Stomach smooth muscle (tissue), 2 donors: Measurements from ENCODE around the gene TMOD1.

Experiments used
- H3K27ac ChIP-seq: one replicate; pipeline ENCODE4 v1.7.0; 2013; ENCODE audit warnings: mild to moderate bottlenecking, low read length, inconsistent platforms
- H3K27me3 ChIP-seq, 2 donors: one replicate each; pipeline ENCODE4 v1.7.0; 2013; ENCODE audit warnings: low read length in 2 of 2; ENCODE audit not compliant: insufficient read depth in 2 of 2, control insufficient read depth in 1 of 2
- H3K36me3 ChIP-seq, 2 donors: one replicate each; pipeline ENCODE4 v1.7.0; 2013; ENCODE audit warnings: low read length in 2 of 2; ENCODE audit not compliant: control insufficient read depth in 2 of 2, insufficient read depth in 2 of 2
- H3K4me1 ChIP-seq: one replicate; pipeline ENCODE4 v1.7.0; 2013; ENCODE audit warnings: low read length; ENCODE audit not compliant: control insufficient read depth, insufficient read depth
- H3K4me3 ChIP-seq, 2 donors: one replicate each; pipeline ENCODE4 v1.7.0; 2013; ENCODE audit warnings: low read length in 2 of 2
- H3K9ac ChIP-seq, 2 donors: one replicate each; pipeline ENCODE4 v1.7.0; 2013; ENCODE audit warnings: low read length in 2 of 2, mild to moderate bottlenecking in 1 of 2
- H3K9me3 ChIP-seq, 2 donors: one replicate each; pipeline ENCODE4 v1.7.0; 2013; ENCODE audit warnings: low read length in 2 of 2; ENCODE audit not compliant: control insufficient read depth in 2 of 2
- donor health status: healthy.
- donor health status: Pancreatic carcinoma.

Gene TMOD1

DNA sequence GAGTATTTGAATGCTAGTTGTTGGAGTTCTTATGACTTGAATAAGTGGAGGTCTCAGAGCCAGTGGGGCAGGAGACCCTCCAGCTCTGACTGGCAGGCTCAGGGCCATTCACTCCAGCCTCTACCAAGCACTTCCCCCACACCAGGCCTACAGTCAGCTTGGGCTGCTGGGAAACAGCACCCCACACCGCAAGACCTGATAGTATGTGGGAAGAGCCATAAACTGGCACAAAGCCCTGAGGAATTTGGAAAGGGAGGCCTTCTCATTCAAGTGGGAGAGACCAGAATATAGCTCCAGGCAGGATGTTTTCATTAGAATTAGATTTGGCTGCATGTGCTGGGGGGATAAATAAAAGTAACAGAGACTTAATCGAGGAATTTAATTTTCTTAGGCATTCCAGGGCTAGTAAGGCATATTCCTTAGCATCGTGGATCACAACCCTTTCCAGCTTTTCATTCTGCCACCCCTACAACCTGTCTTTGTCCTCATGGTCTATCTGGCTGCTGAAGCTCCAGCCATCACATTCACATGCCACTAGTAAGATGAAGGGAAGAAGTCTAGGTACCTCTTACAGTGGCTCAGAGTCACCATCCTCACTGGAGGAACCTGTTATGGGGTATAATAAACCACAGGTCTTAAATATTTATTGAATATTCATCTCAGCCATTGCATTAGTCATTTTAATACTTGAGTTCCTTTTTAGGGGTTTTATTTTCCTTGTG, 47.5 kb downstream of the TMOD1 start:
- H3K4me1 ChIP-seq = peaks cover 9% of the 10 kb centered on the region
- no peaks in the 10 kb centered on the region for H3K9me3 ChIP-seq
- no peak overlapping the region for H3K27ac ChIP-seq

GRCh38 chr9:97550386-97550785, 48.9 kb downstream of the TMOD1 start:
- Histone ChIP-seq H3K4me1 (peaks cover 4% of the 10 kb centered on the region), H3K4me3 (no peak overlapping the region), H3K27me3 (no peaks in the 10 kb centered on the region), H3K9me3 (no peaks in the 10 kb centered on the region), H3K36me3 (peaks cover 33 to 37% of the 10 kb centered on the region in 2 donors), H3K9ac (no peak overlapping the region), H3K27ac (no peak overlapping the region)

More for the DNA sequence above, 47.5 kb downstream of the TMOD1 start:
- Histone ChIP-seq H3K9ac (no peak overlapping the region), H3K36me3 (peaks cover 25 to 31% of the 10 kb centered on the region in 2 donors), H3K27me3 (no peaks in the 10 kb centered on the region), H3K4me3 (no peak overlapping the region)

DNA sequence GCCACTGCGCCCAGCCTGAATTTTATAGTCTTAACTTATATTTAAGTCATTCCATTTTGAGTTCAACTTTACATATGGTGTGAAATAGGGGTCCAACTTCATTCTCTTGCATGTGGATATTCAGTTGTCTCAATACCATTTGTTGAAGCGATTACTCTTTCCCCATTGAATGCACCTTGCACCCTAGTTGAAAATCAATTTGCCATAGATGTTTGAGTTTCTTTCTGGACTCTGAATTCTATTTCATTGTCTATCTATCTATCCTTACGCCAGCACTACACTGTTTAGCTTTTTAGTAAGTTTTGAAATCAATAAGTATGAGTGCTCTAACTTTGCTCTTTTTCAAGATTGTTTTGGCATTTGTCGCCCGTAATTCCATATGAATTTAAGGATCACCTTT, 49.8 kb downstream of the TMOD1 start:
- Histone ChIP-seq H3K36me3 (peaks cover 33 to 40% of the 10 kb centered on the region in 2 donors), H3K4me3 (no peak overlapping the region), H3K27ac (no peak overlapping the region), H3K9ac (no peak overlapping the region), H3K27me3 (no peaks in the 10 kb centered on the region), H3K4me1 (no peaks in the 10 kb centered on the region), H3K9me3 (no peaks in the 10 kb centered on the region)

DNA sequence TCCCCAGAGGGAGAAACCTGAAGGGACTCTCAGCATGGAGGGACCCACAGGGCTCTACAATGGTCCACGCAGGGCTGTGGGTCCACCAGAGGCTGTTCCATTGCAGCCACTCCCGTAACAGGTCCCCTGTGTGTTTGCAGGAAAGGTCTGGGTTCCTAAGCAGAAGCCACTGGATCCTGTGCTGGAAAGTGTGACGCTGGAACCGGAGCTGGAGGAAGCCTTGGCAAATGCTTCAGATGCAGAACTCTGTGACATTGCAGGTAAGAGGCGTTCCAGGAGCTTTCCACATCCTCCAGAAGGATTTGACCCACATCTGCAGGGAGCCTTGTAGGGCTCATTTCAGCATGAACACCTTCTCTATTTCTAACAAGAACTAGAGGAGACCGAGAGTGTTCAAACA, 51.7 kb downstream of the TMOD1 start:
- Histone ChIP-seq H3K27ac (no peak overlapping the region), H3K27me3 (no peaks in the 10 kb centered on the region), H3K4me3 (no peak overlapping the region), H3K4me1 (peaks cover 11% of the 10 kb centered on the region), H3K9ac (no peak overlapping the region), H3K9me3 (no peaks in the 10 kb centered on the region), H3K36me3 (peaks cover 23 to 33% of the 10 kb centered on the region in 2 donors)

DNA sequence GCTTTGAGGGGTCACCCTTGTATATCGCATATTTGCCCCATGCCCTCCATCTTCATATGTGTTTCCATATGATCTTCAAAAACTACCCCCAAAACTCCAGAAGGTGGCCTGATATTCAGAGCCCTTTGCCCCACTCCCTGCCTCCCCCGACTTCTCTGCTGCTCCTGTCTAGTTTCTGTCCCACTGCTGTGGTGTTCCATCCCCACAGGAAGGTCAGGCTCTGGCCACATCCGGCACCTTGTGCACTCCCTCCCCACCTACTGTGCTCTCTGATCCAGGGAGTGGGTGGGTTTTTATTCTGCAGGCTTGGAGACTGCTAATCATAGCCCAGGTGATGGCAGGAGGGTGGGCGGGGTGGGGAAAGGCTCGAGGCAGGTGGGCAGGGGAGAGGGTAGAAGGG, 52.4 kb downstream of the TMOD1 start:
- H3K36me3 ChIP-seq = peaks cover 18 to 28% of the 10 kb centered on the region in 2 donors
- no peaks in the 10 kb centered on the region for H3K9me3 ChIP-seq
- peaks cover 16% of the 10 kb centered on the region for H3K4me1 ChIP-seq
- H3K27me3 ChIP-seq = no peaks in the 10 kb centered on the region
- no peak overlapping the region for H3K4me3 ChIP-seq
- no peak overlapping the region for H3K27ac ChIP-seq
- no peak overlapping the region for H3K9ac ChIP-seq

GRCh38 chr9:97554566-97555075, 53.2 kb downstream of the TMOD1 start:
- no peak overlapping the region for H3K27ac ChIP-seq
- H3K27me3 ChIP-seq = no peaks in the 10 kb centered on the region
- H3K9me3 ChIP-seq = no peaks in the 10 kb centered on the region
- no peak overlapping the region for H3K9ac ChIP-seq
- peaks cover 19% of the 10 kb centered on the region for H3K4me1 ChIP-seq
- H3K4me3 ChIP-seq = no peak overlapping the region
- H3K36me3 ChIP-seq = peaks cover 12 to 28% of the 10 kb centered on the region in 2 donors

GRCh38 chr9:97555164-97555563, 53.7 kb downstream of the TMOD1 start:
- H3K4me1 ChIP-seq = peaks cover 19% of the 10 kb centered on the region
- H3K9me3 ChIP-seq = no peaks in the 10 kb centered on the region
- no peak overlapping the region for H3K4me3 ChIP-seq
- H3K27me3 ChIP-seq = no peaks in the 10 kb centered on the region
- H3K9ac ChIP-seq = no peak overlapping the region
- peak overlapping the region; percentile 46 for H3K27ac ChIP-seq
- peaks cover 12 to 28% of the 10 kb centered on the region in 2 donors for H3K36me3 ChIP-seq

DNA sequence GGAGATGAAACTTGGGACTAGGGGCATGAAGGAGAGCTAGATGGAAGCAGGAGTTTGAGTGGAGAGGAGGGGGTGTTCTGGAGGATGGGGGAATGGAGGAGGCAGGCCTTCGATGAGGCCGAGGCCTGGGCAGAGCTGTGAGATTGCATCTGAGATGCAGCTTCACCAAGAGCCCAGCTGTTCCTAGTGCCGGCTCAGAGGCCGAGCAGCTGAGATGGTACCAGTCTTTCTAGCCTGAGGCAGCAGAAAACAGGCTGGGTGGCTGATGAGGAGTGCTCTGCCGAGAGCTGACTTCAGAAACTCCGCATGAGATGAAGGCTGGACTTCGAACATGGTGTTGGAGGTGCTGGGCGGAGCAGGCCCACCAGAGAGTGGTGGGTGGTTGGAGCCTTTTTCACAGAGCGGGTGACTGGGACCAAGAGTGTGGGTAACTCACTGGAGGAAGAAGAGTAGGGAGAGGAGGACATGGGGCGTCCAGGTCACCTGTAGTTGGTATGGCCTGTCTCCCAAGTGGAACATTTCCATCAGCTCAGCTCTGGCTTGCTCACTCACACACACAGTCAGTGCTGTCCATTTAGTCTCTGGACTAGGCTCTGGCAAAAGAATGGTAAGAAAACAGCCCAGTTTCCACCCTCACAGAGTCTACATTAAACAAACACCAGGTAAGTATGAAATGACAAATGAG, 54.7 kb downstream of the TMOD1 start:
- Histone ChIP-seq H3K36me3 (peaks cover 12 to 29% of the 10 kb centered on the region in 2 donors), H3K4me3 (no peak overlapping the region), H3K27me3 (no peaks in the 10 kb centered on the region), H3K9ac (no peak overlapping the region), H3K9me3 (no peaks in the 10 kb centered on the region), H3K4me1 (peaks cover 19% of the 10 kb centered on the region), H3K27ac (peak overlapping the region; percentile 69)

GRCh38 chr9:97556721-97557605, 55.5 kb downstream of the TMOD1 start:
- H3K4me1 ChIP-seq = peaks cover 19% of the 10 kb centered on the region
- H3K9me3 ChIP-seq = no peaks in the 10 kb centered on the region
- peak overlapping the region in 1 of 2 donors; percentile 21 for H3K9ac ChIP-seq
- H3K36me3 ChIP-seq = peaks cover 12 to 29% of the 10 kb centered on the region in 2 donors
- no peaks in the 10 kb centered on the region for H3K27me3 ChIP-seq
- H3K27ac ChIP-seq = peak overlapping the region; percentile 69
- H3K4me3 ChIP-seq = peak overlapping the region in 1 of 2 donors; percentile 22

- H3K9ac ChIP-seq = peak overlapping the region in 1 of 2 donors; percentile 21
- H3K4me1 ChIP-seq = peaks cover 23% of the 10 kb centered on the region
- H3K27me3 ChIP-seq = no peaks in the 10 kb centered on the region
- no peaks in the 10 kb centered on the region for H3K9me3 ChIP-seq
- peaks cover 12 to 31% of the 10 kb centered on the region in 2 donors for H3K36me3 ChIP-seq
- H3K27ac ChIP-seq = peak overlapping the region; percentile 69
- peak overlapping the region in 1 of 2 donors; percentile 40 for H3K4me3 ChIP-seq
Observed at GRCh38 chr9:97557606-97558095, 56.2 kb downstream of the TMOD1 start.
